Measurements from ENCODE around the gene DGKZ. TPM values are rescaled to one million over a fixed set of nuclear protein-coding genes. Genes with fewer than 3 reads are reported as not detected.

The DGKZ gene
- total and polyA plus RNA-seq, 2 experiments from 2014 or later: 45.1 to 170 TPM

DNA sequence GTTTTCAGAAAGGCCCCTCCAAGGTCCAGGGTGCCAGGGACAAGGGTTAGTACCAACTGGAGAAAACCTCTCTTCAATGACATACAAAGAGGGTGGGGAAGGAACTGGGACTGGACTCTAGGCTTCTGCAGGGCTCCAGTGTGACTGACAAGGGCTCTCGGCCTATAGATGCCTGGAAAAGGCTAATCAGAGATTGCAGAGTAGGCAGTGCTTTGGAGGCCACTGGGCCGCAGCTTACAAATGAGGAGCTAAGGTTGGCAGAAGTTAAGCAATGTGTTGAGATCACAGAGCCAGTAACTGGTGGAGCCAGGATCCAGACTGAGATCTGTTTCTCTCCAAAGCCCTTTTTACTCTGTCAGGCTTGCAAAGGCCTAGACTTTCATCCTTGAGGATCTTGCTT, 7.4 kb upstream of the DGKZ start:
- Histone ChIP-seq H3K4me1 (ENCODE audit: insufficient read depth) (peaks cover 86% of the 10 kb centered on the region), H3K36me3 (ENCODE audit: insufficient read depth) (no peaks in the 10 kb centered on the region), H3K27ac (ENCODE audit: low read depth) (peak overlapping the region; percentile 58), H4K20me1 (replicated peaks; ENCODE audit: insufficient read depth) (no peaks in the 10 kb centered on the region), H2AFZ (no peak overlapping the region), H3K4me2 (peak overlapping the region; percentile 26), H3K9me2 (ENCODE audit: insufficient read depth) (no peaks in the 10 kb centered on the region), H3F3A (replicated peaks; ENCODE audit: low read depth) (peaks cover 25% of the 10 kb centered on the region), H3K27me3 (ENCODE audit: insufficient read depth) (peaks cover 4% of the 10 kb centered on the region), H3K4me3 (no peak overlapping the region), H3K79me2 (replicated peaks; ENCODE audit: insufficient read depth) (no peaks in the 10 kb centered on the region)
- ATAC-seq (peak; percentile 3; the same call in 2 of the 3 replicates), DNase-seq (ENCODE audit: low spot score) (no peak)
- H3K4me1 Mint-ChIP-seq: peaks cover 89% of the 10 kb centered on the region
- TF ChIP-seq EZH2phosphoT487 (IDR thresholded peaks at IDR 0.05; ENCODE audit: unreplicated experiment): no peak
- no peak for TF ChIP-seq ZNF462 (CRISPR knock-in tag; IDR thresholded peaks at IDR 0.05)
- no peak for TF ChIP-seq CREB1 (CRISPR knock-in tag; IDR thresholded peaks at IDR 0.05; ENCODE audit: low read depth)
- TF ChIP-seq POLR2AphosphoS5 (IDR thresholded peaks at IDR 0.05; ENCODE audit: low read depth): no peak
- no peak for TF ChIP-seq JUNB (IDR thresholded peaks at IDR 0.05; ENCODE audit: unreplicated experiment)
- TF ChIP-seq ETS1 (IDR thresholded peaks at IDR 0.05): no peak
- no peak for TF ChIP-seq EZH2 (IDR thresholded peaks at IDR 0.05; ENCODE audit: low read depth, unreplicated experiment)
- TF ChIP-seq STAT1 (IDR thresholded peaks at IDR 0.05; ENCODE audit: unreplicated experiment): no peak
- no peak for TF ChIP-seq ZNF114 (CRISPR knock-in tag; IDR thresholded peaks at IDR 0.05)
- TF ChIP-seq ZNF331 (CRISPR knock-in tag; IDR thresholded peaks at IDR 0.05; ENCODE audit: low read depth): no peak
- TF ChIP-seq NANOG (IDR thresholded peaks at IDR 0.05; ENCODE audit: borderline replicate concordance): no peak
- TF ChIP-seq, protein P1, sequence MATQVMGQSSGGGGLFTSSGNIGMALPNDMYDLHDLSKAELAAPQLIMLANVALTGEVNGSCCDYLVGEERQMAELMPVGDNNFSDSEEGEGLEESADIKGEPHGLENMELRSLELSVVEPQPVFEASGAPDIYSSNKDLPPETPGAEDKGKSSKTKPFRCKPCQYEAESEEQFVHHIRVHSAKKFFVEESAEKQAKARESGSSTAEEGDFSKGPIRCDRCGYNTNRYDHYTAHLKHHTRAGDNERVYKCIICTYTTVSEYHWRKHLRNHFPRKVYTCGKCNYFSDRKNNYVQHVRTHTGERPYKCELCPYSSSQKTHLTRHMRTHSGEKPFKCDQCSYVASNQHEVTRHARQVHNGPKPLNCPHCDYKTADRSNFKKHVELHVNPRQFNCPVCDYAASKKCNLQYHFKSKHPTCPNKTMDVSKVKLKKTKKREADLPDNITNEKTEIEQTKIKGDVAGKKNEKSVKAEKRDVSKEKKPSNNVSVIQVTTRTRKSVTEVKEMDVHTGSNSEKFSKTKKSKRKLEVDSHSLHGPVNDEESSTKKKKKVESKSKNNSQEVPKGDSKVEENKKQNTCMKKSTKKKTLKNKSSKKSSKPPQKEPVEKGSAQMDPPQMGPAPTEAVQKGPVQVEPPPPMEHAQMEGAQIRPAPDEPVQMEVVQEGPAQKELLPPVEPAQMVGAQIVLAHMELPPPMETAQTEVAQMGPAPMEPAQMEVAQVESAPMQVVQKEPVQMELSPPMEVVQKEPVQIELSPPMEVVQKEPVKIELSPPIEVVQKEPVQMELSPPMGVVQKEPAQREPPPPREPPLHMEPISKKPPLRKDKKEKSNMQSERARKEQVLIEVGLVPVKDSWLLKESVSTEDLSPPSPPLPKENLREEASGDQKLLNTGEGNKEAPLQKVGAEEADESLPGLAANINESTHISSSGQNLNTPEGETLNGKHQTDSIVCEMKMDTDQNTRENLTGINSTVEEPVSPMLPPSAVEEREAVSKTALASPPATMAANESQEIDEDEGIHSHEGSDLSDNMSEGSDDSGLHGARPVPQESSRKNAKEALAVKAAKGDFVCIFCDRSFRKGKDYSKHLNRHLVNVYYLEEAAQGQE (IDR thresholded peaks at IDR 0.05; ENCODE audit: unreplicated experiment): no peak
- TF ChIP-seq, protein P2, sequence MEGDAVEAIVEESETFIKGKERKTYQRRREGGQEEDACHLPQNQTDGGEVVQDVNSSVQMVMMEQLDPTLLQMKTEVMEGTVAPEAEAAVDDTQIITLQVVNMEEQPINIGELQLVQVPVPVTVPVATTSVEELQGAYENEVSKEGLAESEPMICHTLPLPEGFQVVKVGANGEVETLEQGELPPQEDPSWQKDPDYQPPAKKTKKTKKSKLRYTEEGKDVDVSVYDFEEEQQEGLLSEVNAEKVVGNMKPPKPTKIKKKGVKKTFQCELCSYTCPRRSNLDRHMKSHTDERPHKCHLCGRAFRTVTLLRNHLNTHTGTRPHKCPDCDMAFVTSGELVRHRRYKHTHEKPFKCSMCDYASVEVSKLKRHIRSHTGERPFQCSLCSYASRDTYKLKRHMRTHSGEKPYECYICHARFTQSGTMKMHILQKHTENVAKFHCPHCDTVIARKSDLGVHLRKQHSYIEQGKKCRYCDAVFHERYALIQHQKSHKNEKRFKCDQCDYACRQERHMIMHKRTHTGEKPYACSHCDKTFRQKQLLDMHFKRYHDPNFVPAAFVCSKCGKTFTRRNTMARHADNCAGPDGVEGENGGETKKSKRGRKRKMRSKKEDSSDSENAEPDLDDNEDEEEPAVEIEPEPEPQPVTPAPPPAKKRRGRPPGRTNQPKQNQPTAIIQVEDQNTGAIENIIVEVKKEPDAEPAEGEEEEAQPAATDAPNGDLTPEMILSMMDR (conservative IDR thresholded peaks at IDR 0.05; ENCODE audit: low read depth in 2 of 2): no peak
- no peaks in the 10 kb centered on the region for H3K36me3 Mint-ChIP-seq (ENCODE audit: low read depth)
- peaks cover 31% of the 10 kb centered on the region for H3K27me3 Mint-ChIP-seq (ENCODE audit: insufficient read depth, low read depth, poor library complexity)
- peak overlapping the region; percentile 62; the same call in 2 of the 3 replicates for H3K4me3 Mint-ChIP-seq
- no peaks in the 10 kb centered on the region for H3K9me3 Mint-ChIP-seq
- peak overlapping the region; percentile 96 for H3K27ac Mint-ChIP-seq

All from GM23338 (cell line).